HEK293 (cell line): ENCODE data around the gene MCRIP1.

Experiments used
- KLF7 ChIP-seq: fragments of 450-650 bp; formaldehyde crosslinking; IDR thresholded peaks from 2 replicates; pipeline ENCODE4 v1.5.1; 2016; ENCODE audit warnings: missing biosample characterization, missing genetic modification characterization, borderline replicate concordance
- PRDM1 ChIP-seq: fragments of 450-650 bp; formaldehyde crosslinking; IDR thresholded peaks from 2 replicates; pipeline ENCODE4; 2016; ENCODE audit warnings: missing biosample characterization, missing genetic modification characterization
- SETDB1 ChIP-seq: IDR thresholded peaks from one replicate; pipeline ENCODE4 v1.6.1; 2017; ENCODE audit warnings: mild to moderate bottlenecking, low read length, moderate library complexity, mixed read lengths; ENCODE audit not compliant: insufficient read length
- ZEB2 ChIP-seq: fragments of 450-650 bp; formaldehyde crosslinking; IDR thresholded peaks from 2 replicates; pipeline ENCODE4 v1.5.1; 2016; ENCODE audit warnings: missing biosample characterization, missing genetic modification characterization
- ZNF274 ChIP-seq, 2 experiments: fragments of 200-500 bp in 1 of 2; fragments of 450-650 bp in 1 of 2; sonication (Bioruptor generic) in 1 of 2; formaldehyde crosslinking in 1 of 2; IDR thresholded peaks; 2 replicates each; pipeline versions ENCODE4 v1.5.1 to v1.6.1; 2014 to 2016; ENCODE audit warnings: borderline replicate concordance in 1 of 2, inconsistent platforms in 1 of 2, low read length in 1 of 2, missing biosample characterization in 1 of 2, missing genetic modification characterization in 1 of 2
- ZNF280D ChIP-seq: fragments of 450-650 bp; formaldehyde crosslinking; IDR thresholded peaks from 2 replicates; pipeline ENCODE4 v1.5.1; 2016; ENCODE audit warnings: missing biosample characterization, missing genetic modification characterization
- ZNF311 ChIP-seq: fragments of 450-650 bp; formaldehyde crosslinking; IDR thresholded peaks from 2 replicates; pipeline ENCODE4 v1.5.1; 2017; ENCODE audit warnings: missing biosample characterization, missing genetic modification characterization, borderline replicate concordance
- ZNF366 ChIP-seq: fragments of 450-650 bp; formaldehyde crosslinking; conservative IDR thresholded peaks from 2 replicates; pipeline ENCODE4 v1.5.1; 2016; ENCODE audit warnings: missing biosample characterization, missing genetic modification characterization
- TF ChIP-seq, protein P1 (sequence below): fragments of 450-650 bp; formaldehyde crosslinking; IDR thresholded peaks from 2 replicates; pipeline ENCODE4 v1.5.1; 2016; ENCODE audit warnings: missing biosample characterization, missing genetic modification characterization

- TF ChIP-seq ZNF311 (tag by site-specific recombination) (no peak), ZNF280D (no peak), SETDB1 (no peak), ZNF274 (IDR thresholded peaks at IDR 0.05; ENCODE audit: low read length) (no peak), ZNF274 (tag by site-specific recombination; IDR thresholded peaks at IDR 0.05; ENCODE audit: borderline replicate concordance) (no peak), ZEB2 (peak; percentile 85; the same call in 1 of the 2 replicates), ZNF366 (tag by site-specific recombination) (no peak), PRDM1 (tag by site-specific recombination) (no peak), KLF7 (tag by site-specific recombination) (peak; percentile 72; the same call in 1 of the 2 replicates)
- TF ChIP-seq, protein P1, sequence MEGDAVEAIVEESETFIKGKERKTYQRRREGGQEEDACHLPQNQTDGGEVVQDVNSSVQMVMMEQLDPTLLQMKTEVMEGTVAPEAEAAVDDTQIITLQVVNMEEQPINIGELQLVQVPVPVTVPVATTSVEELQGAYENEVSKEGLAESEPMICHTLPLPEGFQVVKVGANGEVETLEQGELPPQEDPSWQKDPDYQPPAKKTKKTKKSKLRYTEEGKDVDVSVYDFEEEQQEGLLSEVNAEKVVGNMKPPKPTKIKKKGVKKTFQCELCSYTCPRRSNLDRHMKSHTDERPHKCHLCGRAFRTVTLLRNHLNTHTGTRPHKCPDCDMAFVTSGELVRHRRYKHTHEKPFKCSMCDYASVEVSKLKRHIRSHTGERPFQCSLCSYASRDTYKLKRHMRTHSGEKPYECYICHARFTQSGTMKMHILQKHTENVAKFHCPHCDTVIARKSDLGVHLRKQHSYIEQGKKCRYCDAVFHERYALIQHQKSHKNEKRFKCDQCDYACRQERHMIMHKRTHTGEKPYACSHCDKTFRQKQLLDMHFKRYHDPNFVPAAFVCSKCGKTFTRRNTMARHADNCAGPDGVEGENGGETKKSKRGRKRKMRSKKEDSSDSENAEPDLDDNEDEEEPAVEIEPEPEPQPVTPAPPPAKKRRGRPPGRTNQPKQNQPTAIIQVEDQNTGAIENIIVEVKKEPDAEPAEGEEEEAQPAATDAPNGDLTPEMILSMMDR (tag by site-specific recombination), result no peak
Measured at GRCh38 chr17:81860756-81861568, 27.9 kb upstream of the MCRIP1 start.
